22Rv1 (cell line): Measurements from ENCODE around the gene PSMD9.

ENCODE experiments used
- H3K27ac ChIP-seq: fragments of 450-650 bp; 2 replicates; pipeline ENCODE4 v1.5.1; 2017
- CTCF ChIP-seq: fragments of 450-650 bp; IDR thresholded peaks from 2 replicates; pipeline ENCODE4 v1.5.1; 2017; ENCODE audit warnings: mild to moderate bottlenecking
- ZFX ChIP-seq: fragments of 450-650 bp; IDR thresholded peaks from 2 replicates; pipeline ENCODE4 v1.6.1; 2017; ENCODE audit warnings: antibody characterized with exemption, borderline replicate concordance

PSMD9 gene

GRCh38 chr12:121961195-121961879 is 72.7 kb downstream of the PSMD9 start:
- TF ChIP-seq ZFX = no peak
- no peak for TF ChIP-seq CTCF
- no peak overlapping the region for H3K27ac ChIP-seq

GRCh38 chr12:121963341-121964018 is 74.9 kb downstream of the PSMD9 start:
- H3K27ac ChIP-seq = no peak overlapping the region
- TF ChIP-seq ZFX = no peak
- TF ChIP-seq CTCF = no peak

GRCh38 chr12:121964813-121965643 is 76.4 kb downstream of the PSMD9 start:
- H3K27ac ChIP-seq = no peak overlapping the region
- TF ChIP-seq CTCF (no peak), ZFX (no peak)

GRCh38 chr12:121966959-121967358 is 78.4 kb downstream of the PSMD9 start:
- TF ChIP-seq ZFX = no peak
- TF ChIP-seq CTCF = no peak
- no peak overlapping the region for H3K27ac ChIP-seq
